Gastrocnemius medialis (tissue), 4 donors: ENCODE measurements around the gene RNF148. TPM values are rescaled to one million over a fixed set of nuclear protein-coding genes. Genes with fewer than 3 reads are reported as not detected.

ENCODE experiments used
- ATAC-seq, 2 donors: fragments of 150-250 bp; one replicate each; pipeline ENCODE4 v1.9.1; 2016
- DNase-seq, 2 donors: peaks; one replicate each; pipeline ENCODE4 v3.0.0-alpha.2; 2019
- H3K27ac ChIP-seq, 4 donors: fragments of 200-600 bp; sonication (generic); 1 replicate in 1 of 4; 2 replicates in 3 of 4; pipeline ENCODE4 v1.5.1; 2016 to 2018; ENCODE audit warnings: mild to moderate bottlenecking in 2 of 4, moderate library complexity in 1 of 4
- H3K27me3 ChIP-seq, 3 donors: fragments of 200-600 bp; sonication (generic) in 2 of 3; 1 replicate in 1 of 3; 2 replicates in 2 of 3; pipeline versions ENCODE4 v1.5.1 to v1.6.0; 2016 to 2019; ENCODE audit warnings: mild to moderate bottlenecking in 1 of 3, moderate library complexity in 1 of 3
- H3K36me3 ChIP-seq, 2 donors: fragments of 200-600 bp; sonication (generic) in 1 of 2; one replicate each; pipeline ENCODE4 v1.5.1; 2017 to 2018
- H3K4me1 ChIP-seq, 2 donors: fragments of 200-600 bp; sonication (generic) in 1 of 2; one replicate each; pipeline ENCODE4 v1.5.1; 2016 to 2017; ENCODE audit warnings: mild to moderate bottlenecking in 2 of 2
- H3K4me3 ChIP-seq, 4 donors: fragments of 200-600 bp; sonication (generic) in 3 of 4; 1 replicate in 1 of 4; 2 replicates in 3 of 4; pipeline ENCODE4 v1.5.1; 2016 to 2019; ENCODE audit warnings: mild to moderate bottlenecking in 2 of 4
- H3K9me3 ChIP-seq, 3 donors: fragments of 200-600 bp; sonication (generic) in 2 of 3; 1 replicate in 1 of 3; 2 replicates in 2 of 3; pipeline ENCODE4 v1.5.1; 2016 to 2019
- CTCF ChIP-seq, 5 experiments: fragments of 450-650 bp in 3 of 5; fragments of 200-600 bp in 2 of 5; sonication (generic) in 2 of 5; IDR thresholded peaks in 4 of 5; conservative IDR thresholded peaks in 1 of 5; 1 replicate in 4 of 5; 2 replicates in 1 of 5; pipeline ENCODE4 v1.5.1; 2016 to 2019; ENCODE audit warnings: antibody characterized with exemption in 5 of 5, mild to moderate bottlenecking in 3 of 5, moderate library complexity in 3 of 5
- POLR2A ChIP-seq, 2 donors: fragments of 450-650 bp; IDR thresholded peaks; one replicate each; pipeline ENCODE4 v1.6.1; 2017; ENCODE audit warnings: antibody characterized with exemption in 2 of 2, mild to moderate bottlenecking in 2 of 2, moderate library complexity in 2 of 2
- in situ Hi-C, 4 donors: fragments of 200-750 bp; cut with MboI; loops; one replicate each; pipeline versions ENCODE4 v1.15.0 to v1.8.0; 2017; ENCODE audit warnings: low sequenced_read_pairs in 4 of 4
- intact Hi-C: fragments of 100-400 bp; cut with DNase I; formaldehyde crosslinking; loops from one replicate; pipeline ENCODE4 v1.15.1; 2023; ENCODE audit warnings: low total_unique reads
- total RNA-seq, 4 donors: library from RNA; depleted of rRNA; stranded (reverse); fragments of >200 nt; gene quantifications; one replicate each; pipeline versions ENCODE4 v1.1.0 to v1.2.3, GENCODE V29; 2016

RNF148 gene
- total RNA-seq, 4 donors from 2014 or later: 0.27 to 0.46 TPM; not detected in 2

- ATAC-seq (no peak), DNase-seq (no peak)
- in situ Hi-C loops (no loop called here), intact Hi-C loops (no loop called here)
- Histone ChIP-seq H3K27me3 (no peaks in the 10 kb centered on the region), H3K27ac (no peak overlapping the region), H3K4me1 (no peaks in the 10 kb centered on the region), H3K9me3 (no peaks in the 10 kb centered on the region), H3K36me3 (no peaks in the 10 kb centered on the region), H3K4me3 (no peak overlapping the region)
- no peak for TF ChIP-seq POLR2A (IDR thresholded peaks at IDR 0.05)
- no peak for TF ChIP-seq CTCF (IDR thresholded peaks at IDR 0.05 in 4 of 5, conservative IDR thresholded peaks at IDR 0.05 in 1 of 5)
Measured at GRCh38 chr7:122727354-122727753, 24.6 kb upstream of the RNF148 start.

GRCh38 chr7:122726881-122727280 lies 24.2 kb upstream of the RNF148 start:
- no peak for DNase-seq
- intact Hi-C loops (no loop called here), in situ Hi-C loops (no loop called here)
- Histone ChIP-seq H3K27me3 (no peaks in the 10 kb centered on the region), H3K9me3 (no peaks in the 10 kb centered on the region), H3K27ac (no peak overlapping the region), H3K36me3 (no peaks in the 10 kb centered on the region), H3K4me1 (no peaks in the 10 kb centered on the region), H3K4me3 (no peak overlapping the region)
- ATAC-seq: no peak
- no peak for TF ChIP-seq POLR2A (IDR thresholded peaks at IDR 0.05)
- no peak for TF ChIP-seq CTCF (IDR thresholded peaks at IDR 0.05 in 4 of 5, conservative IDR thresholded peaks at IDR 0.05 in 1 of 5)

DNA sequence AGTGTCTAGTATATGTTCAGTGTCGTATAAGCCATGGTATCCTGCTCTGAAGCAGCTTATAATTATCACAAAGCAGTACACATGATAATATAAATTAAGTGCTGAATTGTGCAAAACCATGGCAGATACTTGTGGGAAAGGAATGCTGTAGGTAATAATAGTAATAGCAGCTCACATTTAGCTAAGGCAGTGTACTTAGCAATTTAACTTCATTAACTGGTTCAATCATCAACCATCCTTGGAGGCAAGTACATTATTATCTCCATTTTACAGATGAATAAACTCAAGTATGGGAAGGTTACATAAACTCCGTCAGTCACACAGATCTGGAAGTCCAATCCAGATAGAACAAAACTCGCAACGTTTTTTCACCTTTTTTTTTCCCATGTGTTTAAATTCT lies 21.6 kb upstream of the RNF148 start:
- Histone ChIP-seq H3K9me3 (no peaks in the 10 kb centered on the region), H3K36me3 (no peaks in the 10 kb centered on the region), H3K4me1 (no peaks in the 10 kb centered on the region), H3K27me3 (no peaks in the 10 kb centered on the region), H3K4me3 (no peak overlapping the region), H3K27ac (no peak overlapping the region)
- ATAC-seq (no peak), DNase-seq (no peak)
- in situ Hi-C loops: no loop called here
- intact Hi-C loops: no loop called here
- no peak for TF ChIP-seq CTCF (IDR thresholded peaks at IDR 0.05 in 4 of 5, conservative IDR thresholded peaks at IDR 0.05 in 1 of 5)
- no peak for TF ChIP-seq POLR2A (IDR thresholded peaks at IDR 0.05)

DNA sequence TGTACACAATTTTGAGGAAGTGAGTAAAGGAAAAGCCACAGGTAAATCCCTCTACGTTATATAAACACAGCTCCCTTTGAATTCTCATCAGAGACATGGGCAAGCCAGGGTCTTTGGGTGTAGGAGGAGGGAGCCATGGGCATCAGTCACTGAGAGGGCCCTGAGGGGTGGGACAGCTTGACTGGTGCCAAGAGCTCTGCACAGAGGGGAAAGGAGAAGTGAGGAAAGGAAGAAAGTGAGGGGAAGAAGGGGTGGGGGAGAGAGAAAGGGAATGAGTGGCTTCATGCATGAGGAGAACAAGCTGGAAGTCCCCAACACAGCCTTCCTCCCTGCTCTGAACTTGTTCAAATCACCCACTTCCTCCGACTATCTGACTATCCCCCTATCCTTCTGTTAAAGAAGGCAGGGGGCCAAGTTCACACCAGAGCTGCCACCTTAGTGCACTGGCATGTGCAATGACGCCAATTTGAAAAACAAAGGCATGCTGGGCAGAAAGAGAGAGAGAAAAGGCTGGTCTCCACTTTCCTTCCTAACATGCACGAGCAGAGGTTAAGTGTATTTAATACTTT lies 16.4 kb upstream of the RNF148 start:
- H3K4me3 ChIP-seq: no peak overlapping the region
- intact Hi-C loops: no loop called here
- no peak for ATAC-seq

More for the DNA sequence above, 16.4 kb upstream of the RNF148 start:
- Histone ChIP-seq H3K27ac (no peak overlapping the region), H3K36me3 (no peaks in the 10 kb centered on the region), H3K4me1 (no peaks in the 10 kb centered on the region), H3K27me3 (no peaks in the 10 kb centered on the region), H3K9me3 (no peaks in the 10 kb centered on the region)
- TF ChIP-seq CTCF (IDR thresholded peaks at IDR 0.05 in 4 of 5, conservative IDR thresholded peaks at IDR 0.05 in 1 of 5): no peak
- no peak for TF ChIP-seq POLR2A (IDR thresholded peaks at IDR 0.05)
- in situ Hi-C loops: no loop called here
- DNase-seq: no peak
